Hepatocyte (in vitro differentiated cells): ENCODE data around the gene TP53TG5.

ENCODE experiments used
- CTCF ChIP-seq: fragments of 200-600 bp; sonication (generic); IDR thresholded peaks from 2 replicates; pipeline ENCODE4 v1.5.1; 2016; ENCODE audit warnings: antibody characterized with exemption, mild to moderate bottlenecking; ENCODE audit not compliant: poor library complexity
- EZH2 ChIP-seq: fragments of 200-600 bp; sonication (generic); IDR thresholded peaks from 2 replicates; pipeline ENCODE4 v1.6.1; 2016; ENCODE audit warnings: antibody characterized with exemption, mild to moderate bottlenecking, borderline replicate concordance

DNA sequence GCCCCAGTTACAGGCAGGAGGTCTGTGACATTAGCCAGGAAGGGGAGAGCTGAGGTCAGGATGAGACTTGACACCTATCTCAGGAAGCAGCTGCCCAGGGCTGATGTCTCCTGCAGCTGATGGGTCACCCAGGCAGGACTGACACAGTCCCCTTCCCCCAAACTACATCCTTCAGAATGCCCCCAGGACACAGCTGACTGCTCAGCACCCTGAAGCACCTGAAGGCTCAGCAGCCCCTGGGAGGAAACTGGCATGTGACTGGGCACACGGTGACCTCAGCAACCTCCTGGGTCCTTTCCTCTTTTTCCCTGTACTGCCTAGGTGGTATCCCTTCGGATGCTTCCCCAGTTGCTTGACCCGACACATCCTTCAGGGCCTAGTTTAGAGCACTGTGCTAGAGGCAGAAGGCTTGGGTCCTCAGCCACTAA, 31.8 kb downstream of the TP53TG5 start:
- TF ChIP-seq EZH2 (no peak), CTCF (no peak)
